Keratinocyte (primary cell): ENCODE data around the gene TOMM20. TPM values are rescaled to one million over a fixed set of nuclear protein-coding genes. Genes with fewer than 3 reads are reported as not detected.
A peak's percentile ranks its signal among the peaks of the same experiment; 100 is the strongest.

ENCODE experiments used
- DNase-seq: peaks from one replicate; pipeline ENCODE4 v3.0.0-alpha.2; 2011; ENCODE audit warnings: low read depth, missing footprints, low spot score
- FAIRE-seq: peaks from 2 replicates; lab custom pipeline; 2011; peaks lifted over from hg19 to GRCh38; lab: Jason Lieb, UNC
- H2AFZ ChIP-seq: 2 replicates; pipeline ENCODE4 v1.6.0; 2012; ENCODE audit warnings: low read length, control low read depth, inconsistent platforms; ENCODE audit not compliant: control insufficient read depth
- H3K27ac ChIP-seq: 2 replicates; pipeline ENCODE4 v1.5.1; 2011; ENCODE audit warnings: low read length; ENCODE audit not compliant: control insufficient read depth, insufficient read depth
- H3K27me3 ChIP-seq: 3 replicates; pipeline ENCODE4 v1.6.0; 2011; ENCODE audit warnings: low read length; ENCODE audit not compliant: control insufficient read depth, insufficient read depth; ENCODE audit errors: extremely low read depth
- H3K36me3 ChIP-seq, 2 experiments: 2 replicates in 1 of 2; 3 replicates in 1 of 2; pipeline ENCODE4 v1.5.1; 2011; ENCODE audit warnings: low read length in 2 of 2, mild to moderate bottlenecking in 1 of 2; ENCODE audit not compliant: control insufficient read depth in 2 of 2, insufficient read depth in 2 of 2; ENCODE audit errors: extremely low read depth in 1 of 2
- H3K4me1 ChIP-seq: 3 replicates; pipeline ENCODE4 v1.5.1; 2011; ENCODE audit warnings: low read length; ENCODE audit not compliant: control insufficient read depth, insufficient read depth; ENCODE audit errors: extremely low read depth
- H3K4me2 ChIP-seq: 3 replicates; pipeline ENCODE4 v1.6.0; 2011; ENCODE audit warnings: low read depth, low read length; ENCODE audit not compliant: control insufficient read depth, insufficient read depth; ENCODE audit errors: extremely low read depth
- H3K4me3 ChIP-seq, 3 experiments: fragments of 200-600 bp in 1 of 3; sonication (generic) in 1 of 3; 2 replicates in 2 of 3; 3 replicates in 1 of 3; pipeline ENCODE4 v1.5.1; 2011 to 2016; ENCODE audit warnings: low read length in 3 of 3, mild to moderate bottlenecking in 3 of 3, control low read depth in 2 of 3, inconsistent platforms in 1 of 3, low read depth in 1 of 3, mixed read lengths in 1 of 3, mixed run types in 1 of 3, moderate library complexity in 1 of 3; ENCODE audit not compliant: control insufficient read depth in 2 of 3, insufficient read depth in 2 of 3; ENCODE audit errors: extremely low read depth in 1 of 3
- H3K79me2 ChIP-seq: 2 replicates; pipeline ENCODE4 v1.6.0; 2012; ENCODE audit warnings: low read length; ENCODE audit not compliant: control insufficient read depth, insufficient read depth
- H3K9ac ChIP-seq: 3 replicates; pipeline ENCODE4 v1.6.0; 2011; ENCODE audit warnings: low read length; ENCODE audit not compliant: control insufficient read depth, insufficient read depth; ENCODE audit errors: extremely low read depth
- H3K9me1 ChIP-seq: 3 replicates; pipeline ENCODE4 v1.6.0; 2011; ENCODE audit warnings: low read length; ENCODE audit not compliant: control insufficient read depth, insufficient read depth; ENCODE audit errors: extremely low read depth
- H3K9me3 ChIP-seq: 2 replicates; pipeline ENCODE4 v1.5.1; 2012; ENCODE audit warnings: low read depth, low read length; ENCODE audit not compliant: control insufficient read depth
- H4K20me1 ChIP-seq: 3 replicates; pipeline ENCODE4 v1.6.0; 2011; ENCODE audit warnings: low read length; ENCODE audit not compliant: control insufficient read depth, insufficient read depth; ENCODE audit errors: extremely low read depth
- EZH2 ChIP-seq: IDR thresholded peaks from one replicate; pipeline ENCODE4 v1.6.1; 2012; ENCODE audit warnings: inconsistent platforms, mild to moderate bottlenecking, low read length, moderate library complexity
- dilution Hi-C: fragments of 300-500 bp; cut with MboI; formaldehyde crosslinking; loops from one replicate; pipeline ENCODE4 v1.7.0; 2020; ENCODE audit warnings: low sequenced_read_pairs; ENCODE audit not compliant: extremely low pct_ligation_motif_present
- polyA plus RNA-seq, 5 experiments: library from polyadenylated mRNA; depleted of rRNA in 3 of 5; stranded (reverse) in 3 of 5; stranded (forward) in 1 of 5; unstranded in 1 of 5; fragments of >200 nt; gene quantifications; 1 replicate in 1 of 5; 2 replicates in 3 of 5; 3 replicates in 1 of 5; pipeline versions ENCODE4 v1.2.1 to v1.2.3, GENCODE V29; 2011 to 2012; ENCODE audit warnings: missing spikeins in 2 of 5, low read depth in 1 of 5, low replicate concordance in 1 of 5
- small RNA-seq, 3 experiments: library from RNA; depleted of rRNA; stranded (forward); fragments of <200 nt; gene quantifications; one replicate each; pipeline ENCODE3, GENCODE V24; 2012; ENCODE audit warnings: low read depth in 3 of 3, low replicate concordance in 1 of 3; ENCODE audit not compliant: insufficient read length in 3 of 3
- TF ChIP-seq, protein P1 (sequence below), 3 experiments: IDR thresholded peaks in 1 of 3; conservative IDR thresholded peaks in 1 of 3; optimal IDR thresholded peaks in 1 of 3; 2 replicates in 2 of 3; 3 replicates in 1 of 3; pipeline versions ENCODE3 to v1.5.1; 2011; ENCODE audit warnings: low read length in 3 of 3, mild to moderate bottlenecking in 3 of 3, moderate library complexity in 2 of 3, control low read depth in 1 of 3, inconsistent platforms in 1 of 3; ENCODE audit not compliant: insufficient read depth in 2 of 3; ENCODE audit errors: extremely low read depth in 1 of 3

The TOMM20 gene
- polyA plus RNA-seq, 1 donor (not counting 4 experiments of a cell fraction or from before 2014, with no cell fraction given): 140 TPM

DNA sequence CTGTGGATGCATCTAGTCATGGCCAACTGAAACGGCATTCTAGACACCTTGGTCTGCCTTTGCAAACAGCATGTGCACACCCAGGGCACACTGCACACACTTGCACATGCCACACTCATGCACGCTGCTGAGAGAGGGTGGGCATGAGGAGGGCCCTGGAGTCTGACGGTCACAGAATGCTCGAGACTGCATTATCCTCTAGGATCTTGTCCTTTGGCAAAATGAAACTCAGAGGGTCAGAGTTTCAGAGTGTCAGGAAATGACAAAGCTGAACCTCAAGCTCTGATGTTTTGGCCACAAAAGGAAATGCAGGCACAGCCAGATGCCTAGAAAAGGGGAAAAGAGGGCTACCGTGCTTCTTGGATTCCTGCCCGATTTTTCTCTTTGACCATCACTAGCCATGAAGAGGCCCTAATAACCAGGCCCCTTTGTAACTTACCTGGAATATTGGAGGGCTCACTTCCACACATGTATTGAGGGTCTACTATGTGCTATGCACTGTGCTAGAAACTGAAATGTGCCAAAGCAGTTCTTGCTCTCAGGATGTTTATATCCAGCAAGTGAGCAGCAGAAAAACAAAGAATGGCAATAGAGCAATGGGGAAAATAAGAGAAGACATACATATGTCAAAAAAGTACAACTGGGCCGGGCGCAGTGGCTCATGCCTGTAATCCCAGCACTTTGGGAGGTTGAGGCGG, 65.4 kb downstream of the TOMM20 start:
- Histone ChIP-seq H3K4me1 (peaks cover 43% of the 10 kb centered on the region), H3K9me1 (no peaks in the 10 kb centered on the region), H3K4me3 (no peak overlapping the region), H3K4me2 (no peak overlapping the region), H3K27ac (peak overlapping the region; percentile 22), H2AFZ (no peak overlapping the region), H3K27me3 (no peaks in the 10 kb centered on the region), H3K9me3 (no peaks in the 10 kb centered on the region), H4K20me1 (no peaks in the 10 kb centered on the region), H3K79me2 (no peaks in the 10 kb centered on the region), H3K36me3 (no peaks in the 10 kb centered on the region), H3K9ac (no peak overlapping the region)
- DNase-seq (no peak), FAIRE-seq (no peak)
- TF ChIP-seq, protein P1, sequence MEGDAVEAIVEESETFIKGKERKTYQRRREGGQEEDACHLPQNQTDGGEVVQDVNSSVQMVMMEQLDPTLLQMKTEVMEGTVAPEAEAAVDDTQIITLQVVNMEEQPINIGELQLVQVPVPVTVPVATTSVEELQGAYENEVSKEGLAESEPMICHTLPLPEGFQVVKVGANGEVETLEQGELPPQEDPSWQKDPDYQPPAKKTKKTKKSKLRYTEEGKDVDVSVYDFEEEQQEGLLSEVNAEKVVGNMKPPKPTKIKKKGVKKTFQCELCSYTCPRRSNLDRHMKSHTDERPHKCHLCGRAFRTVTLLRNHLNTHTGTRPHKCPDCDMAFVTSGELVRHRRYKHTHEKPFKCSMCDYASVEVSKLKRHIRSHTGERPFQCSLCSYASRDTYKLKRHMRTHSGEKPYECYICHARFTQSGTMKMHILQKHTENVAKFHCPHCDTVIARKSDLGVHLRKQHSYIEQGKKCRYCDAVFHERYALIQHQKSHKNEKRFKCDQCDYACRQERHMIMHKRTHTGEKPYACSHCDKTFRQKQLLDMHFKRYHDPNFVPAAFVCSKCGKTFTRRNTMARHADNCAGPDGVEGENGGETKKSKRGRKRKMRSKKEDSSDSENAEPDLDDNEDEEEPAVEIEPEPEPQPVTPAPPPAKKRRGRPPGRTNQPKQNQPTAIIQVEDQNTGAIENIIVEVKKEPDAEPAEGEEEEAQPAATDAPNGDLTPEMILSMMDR (optimal IDR thresholded peaks at IDR 0.05 in 1 of 3, IDR thresholded peaks at IDR 0.05 in 1 of 3, conservative IDR thresholded peaks at IDR 0.05 in 1 of 3; ENCODE audit: extremely low read depth in 1 of 3, insufficient read depth in 2 of 3, low read length in 3 of 3): no peak
- no peak for TF ChIP-seq EZH2
- dilution Hi-C loops: no loop called here

DNA sequence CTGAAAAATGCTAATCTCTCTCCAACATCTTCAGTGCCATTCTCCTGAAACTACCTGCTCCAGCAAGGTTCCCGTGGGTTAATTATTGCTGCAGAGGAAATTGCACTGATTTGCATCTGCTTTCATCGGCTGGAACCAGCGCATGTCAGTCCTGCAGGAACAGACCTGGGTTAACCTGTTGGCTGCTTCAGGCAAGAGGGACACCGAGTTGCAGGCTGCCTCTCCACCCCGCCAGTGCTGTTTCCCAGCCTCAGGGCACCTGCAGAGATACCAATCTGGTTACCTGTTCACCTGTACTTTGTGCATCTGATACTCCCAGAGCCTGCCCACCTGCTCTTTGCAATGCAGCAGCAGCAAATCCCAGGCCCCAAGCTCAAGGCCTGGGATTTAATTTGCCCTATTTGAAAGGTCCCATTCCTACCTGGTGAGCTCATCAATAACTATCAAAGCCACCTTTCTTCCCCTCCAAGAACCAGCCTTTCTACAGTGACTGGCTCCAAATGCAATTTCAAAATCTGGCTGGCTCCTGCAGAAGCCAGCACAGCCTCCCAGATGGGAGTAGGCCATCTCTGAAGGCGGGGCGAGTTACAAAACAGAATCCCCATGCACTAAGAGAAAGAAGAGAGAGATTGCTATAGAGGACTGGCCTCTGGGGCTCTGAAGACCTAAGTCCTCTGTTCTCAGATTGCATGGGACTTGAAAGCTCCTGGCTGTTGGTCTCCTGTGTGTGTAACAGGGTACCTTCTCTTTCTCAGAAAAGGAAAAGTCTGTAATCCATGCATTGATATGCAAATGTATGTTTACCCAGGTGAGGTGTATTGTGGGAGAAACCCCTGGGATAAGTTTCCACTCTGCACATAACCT, 67.8 kb downstream of the TOMM20 start:
- Histone ChIP-seq H3K27me3 (no peaks in the 10 kb centered on the region), H3K4me3 (no peak overlapping the region), H3K79me2 (no peaks in the 10 kb centered on the region), H2AFZ (no peak overlapping the region), H3K9me3 (no peaks in the 10 kb centered on the region), H3K9ac (no peak overlapping the region), H3K27ac (peak overlapping the region; percentile 6), H3K36me3 (no peaks in the 10 kb centered on the region), H3K4me1 (peaks cover 39% of the 10 kb centered on the region), H4K20me1 (no peaks in the 10 kb centered on the region), H3K9me1 (no peaks in the 10 kb centered on the region), H3K4me2 (no peak overlapping the region)
- TF ChIP-seq, protein P1 (optimal IDR thresholded peaks at IDR 0.05 in 1 of 3, IDR thresholded peaks at IDR 0.05 in 1 of 3, conservative IDR thresholded peaks at IDR 0.05 in 1 of 3; ENCODE audit: extremely low read depth in 1 of 3, insufficient read depth in 2 of 3, low read length in 3 of 3): no peak
- no peak for TF ChIP-seq EZH2
- FAIRE-seq (no peak), DNase-seq (no peak)
- dilution Hi-C loops: no loop called here

Small RNAs within 50 kb of the gene (small RNA-seq; reads per million reads assigned to genes)
- gene AL732292.1 (0 reads per million in 3 experiments), gene SNORA14B (0.67 to 6.0 (median 1.3) reads per million in 3 experiments)

Other genes starting within 250 kb of the TOMM20 start
- 22.0 to 39.3 TPM (median 25.6 TPM) in 3 replicates for gene RBM34, start 32.4 kb upstream of the TOMM20 start, polyA plus RNA-seq
- 7.3 to 12.7 TPM (median 9.1 TPM) in 3 replicates for gene ARID4B, start 199.3 kb upstream of the TOMM20 start, polyA plus RNA-seq
- 28.4 to 40.8 TPM (median 33.1 TPM) in 3 replicates for gene GGPS1, start 199.7 kb upstream of the TOMM20 start, polyA plus RNA-seq
- 19.4 to 27.5 TPM (median 20.9 TPM) in 3 replicates for gene TBCE, start 238.6 kb upstream of the TOMM20 start, polyA plus RNA-seq